Ammon's horn (tissue), 1 donor: ENCODE measurements around the gene NUF2.

Experiments used
- DNase-seq: peaks from one replicate; pipeline ENCODE4 v3.0.0-alpha.2; 2016; ENCODE audit warnings: low spot score

Gene NUF2

DNA sequence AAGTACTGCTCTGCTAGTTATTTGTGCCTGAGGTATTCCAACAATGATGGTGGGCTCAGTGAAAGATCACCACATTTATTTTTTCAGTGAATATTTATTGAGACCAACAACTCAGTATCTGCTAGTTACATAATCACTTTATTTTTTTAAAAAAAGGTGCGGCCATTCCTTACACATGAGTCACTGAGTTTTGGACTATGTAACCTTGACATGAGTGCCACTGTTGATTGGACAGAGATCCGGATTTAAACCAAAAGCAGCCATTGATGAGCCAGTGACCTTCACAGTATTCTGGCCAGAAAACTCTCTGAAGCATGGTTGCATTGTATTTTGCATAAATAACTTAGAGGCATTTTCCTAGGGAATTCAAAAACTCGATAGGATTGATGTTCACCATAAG lies 79.5 kb downstream of the NUF2 start:
- DNase-seq, result no peak
